DOHH2 (cell line): ENCODE measurements around the gene MYL5.

Source experiments
- EZH2phosphoT487 ChIP-seq: fragments of 200-600 bp; sonication (generic); IDR thresholded peaks from 2 replicates; pipeline ENCODE4 v1.6.1; 2017; ENCODE audit warnings: borderline replicate concordance, mild to moderate bottlenecking, antibody characterized with exemption, low read length, moderate library complexity, mixed read lengths
- TF ChIP-seq, protein P1 (sequence below): fragments of 200-600 bp; sonication (generic); IDR thresholded peaks from one replicate; pipeline ENCODE4 v1.5.1; 2014; ENCODE audit warnings: antibody characterized with exemption, mild to moderate bottlenecking, low read depth, low read length; ENCODE audit not compliant: poor library complexity, severe bottlenecking

DNA sequence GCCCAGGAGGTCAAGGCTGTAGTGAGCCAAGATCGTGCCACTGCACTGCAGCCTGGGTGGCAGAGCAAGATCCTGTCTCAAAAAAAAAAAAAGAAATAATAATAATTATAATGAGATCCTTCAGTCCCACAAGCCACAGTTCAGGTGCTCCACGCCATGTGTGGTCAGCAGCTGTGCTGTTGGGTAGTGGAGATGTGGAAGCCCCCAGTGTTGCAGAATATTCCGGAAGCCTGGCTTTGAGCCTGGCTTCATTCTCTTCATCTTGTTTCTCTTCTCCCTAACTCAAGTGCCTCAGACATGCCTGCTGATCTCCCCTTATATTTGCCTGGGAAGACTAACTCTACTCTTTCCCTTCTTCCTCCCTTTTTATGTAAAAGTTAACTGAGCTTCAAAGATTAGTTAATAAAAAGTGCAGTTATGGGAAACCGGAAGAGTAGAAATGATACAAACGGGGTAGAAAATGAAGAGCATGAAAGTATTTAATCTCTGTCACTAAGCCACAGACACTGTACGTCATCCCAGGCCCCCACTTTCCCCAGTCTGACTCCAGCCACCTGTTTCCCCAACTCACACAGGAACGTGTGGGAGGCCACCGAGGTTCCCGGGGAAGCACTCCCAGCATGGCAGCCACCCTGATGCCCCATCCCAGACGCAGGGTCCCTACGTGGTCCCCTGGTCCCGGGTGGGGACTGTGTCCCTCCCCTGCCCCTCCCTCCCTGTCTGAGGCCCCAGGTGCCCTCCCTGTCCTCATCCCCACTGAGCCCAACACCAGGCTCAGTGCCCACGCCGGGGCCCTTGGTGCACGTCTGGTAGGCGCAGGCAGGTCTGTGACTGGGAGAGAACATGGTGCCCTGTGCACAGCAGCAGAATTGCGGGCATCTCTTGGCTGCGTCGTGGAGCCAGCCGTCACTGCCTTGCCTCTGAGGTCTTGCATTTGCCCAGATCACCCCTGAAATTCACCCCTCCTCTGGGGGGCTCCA lies 55.3 kb downstream of the MYL5 start:
- TF ChIP-seq, protein P1, sequence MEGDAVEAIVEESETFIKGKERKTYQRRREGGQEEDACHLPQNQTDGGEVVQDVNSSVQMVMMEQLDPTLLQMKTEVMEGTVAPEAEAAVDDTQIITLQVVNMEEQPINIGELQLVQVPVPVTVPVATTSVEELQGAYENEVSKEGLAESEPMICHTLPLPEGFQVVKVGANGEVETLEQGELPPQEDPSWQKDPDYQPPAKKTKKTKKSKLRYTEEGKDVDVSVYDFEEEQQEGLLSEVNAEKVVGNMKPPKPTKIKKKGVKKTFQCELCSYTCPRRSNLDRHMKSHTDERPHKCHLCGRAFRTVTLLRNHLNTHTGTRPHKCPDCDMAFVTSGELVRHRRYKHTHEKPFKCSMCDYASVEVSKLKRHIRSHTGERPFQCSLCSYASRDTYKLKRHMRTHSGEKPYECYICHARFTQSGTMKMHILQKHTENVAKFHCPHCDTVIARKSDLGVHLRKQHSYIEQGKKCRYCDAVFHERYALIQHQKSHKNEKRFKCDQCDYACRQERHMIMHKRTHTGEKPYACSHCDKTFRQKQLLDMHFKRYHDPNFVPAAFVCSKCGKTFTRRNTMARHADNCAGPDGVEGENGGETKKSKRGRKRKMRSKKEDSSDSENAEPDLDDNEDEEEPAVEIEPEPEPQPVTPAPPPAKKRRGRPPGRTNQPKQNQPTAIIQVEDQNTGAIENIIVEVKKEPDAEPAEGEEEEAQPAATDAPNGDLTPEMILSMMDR, result no peak
- TF ChIP-seq EZH2phosphoT487, result no peak
